HepG2 (cell line): ENCODE results near the gene ZMIZ2. TPM values are rescaled to one million over a fixed set of nuclear protein-coding genes. Genes with fewer than 3 reads are reported as not detected.

Source experiments
- DMAP1 ChIP-seq: IDR thresholded peaks from 2 replicates; pipeline ENCODE4 v1.6.1; 2016
- HNRNPK ChIP-seq: fragments of 200-400 bp; formaldehyde crosslinking; IDR thresholded peaks from 2 replicates; pipeline ENCODE4 v1.6.1; 2018; ENCODE audit warnings: low read length, low read depth, moderate library complexity, mild to moderate bottlenecking; ENCODE audit not compliant: poor library complexity, severe bottlenecking
- MIXL1 ChIP-seq: IDR thresholded peaks from 2 replicates; pipeline ENCODE4 v1.6.1; 2016
- PAX8 ChIP-seq: sonication (generic); formaldehyde crosslinking; IDR thresholded peaks from 2 replicates; pipeline ENCODE4 v1.8.0; 2022; ENCODE audit warnings: mild to moderate bottlenecking, missing genetic modification reagents, borderline replicate concordance
- SAP130 ChIP-seq: IDR thresholded peaks from 2 replicates; pipeline ENCODE4 v1.6.1; 2016; ENCODE audit warnings: low read depth
- SMAD1 ChIP-seq: sonication (generic); formaldehyde crosslinking; IDR thresholded peaks from 2 replicates; pipeline ENCODE4 v1.4.0; 2020; ENCODE audit warnings: missing genetic modification reagents, low read depth, mild to moderate bottlenecking, borderline replicate concordance
- SP5 ChIP-seq: IDR thresholded peaks from 2 replicates; pipeline ENCODE4 v1.6.1; 2016; ENCODE audit warnings: low read depth, borderline replicate concordance
- TBX2 ChIP-seq: sonication (generic); formaldehyde crosslinking; IDR thresholded peaks from 2 replicates; pipeline ENCODE4 v1.5.0; 2020; ENCODE audit warnings: missing genetic modification reagents, mild to moderate bottlenecking, borderline replicate concordance
- ZFP82 ChIP-seq: sonication (generic); formaldehyde crosslinking; IDR thresholded peaks from 2 replicates; pipeline ENCODE4 v1.5.1; 2020; ENCODE audit warnings: mild to moderate bottlenecking, missing genetic modification reagents, borderline replicate concordance
- ZFYVE20 ChIP-seq: sonication (generic); formaldehyde crosslinking; IDR thresholded peaks from 2 replicates; pipeline ENCODE4 v1.8.0; 2023; ENCODE audit warnings: low read depth, mild to moderate bottlenecking, moderate library complexity, missing genetic modification reagents, borderline replicate concordance
- ZNF101 ChIP-seq: sonication (generic); formaldehyde crosslinking; IDR thresholded peaks from 2 replicates; pipeline ENCODE4 v1.4.0; 2020; ENCODE audit warnings: mild to moderate bottlenecking, low read depth, missing genetic modification reagents, borderline replicate concordance
- ZNF343 ChIP-seq: sonication (generic); formaldehyde crosslinking; IDR thresholded peaks from 2 replicates; pipeline ENCODE4 v1.4.0; 2020; ENCODE audit warnings: mild to moderate bottlenecking, missing genetic modification reagents
- ZNF552 ChIP-seq: sonication (generic); formaldehyde crosslinking; IDR thresholded peaks from 2 replicates; pipeline ENCODE4 v1.9.0; 2022; ENCODE audit warnings: missing genetic modification reagents, mild to moderate bottlenecking, borderline replicate concordance
- ZNF605 ChIP-seq: sonication (generic); formaldehyde crosslinking; IDR thresholded peaks from 2 replicates; pipeline ENCODE4 v1.8.0; 2022; ENCODE audit warnings: mild to moderate bottlenecking, missing genetic modification reagents
- ZNF607 ChIP-seq: sonication (generic); formaldehyde crosslinking; IDR thresholded peaks from 2 replicates; pipeline ENCODE4 v1.5.1; 2020; ENCODE audit warnings: missing genetic modification reagents, mild to moderate bottlenecking, borderline replicate concordance
- polyA plus RNA-seq, 8 experiments: library from polyadenylated mRNA; depleted of rRNA in 3 of 8; stranded (reverse) in 7 of 8; unstranded in 1 of 8; fragments of >200 nt; fragmentation: Illumina TruSeq in 4 of 8; extraction: Trizol in 4 of 8; gene quantifications; 2 replicates each; pipeline versions ENCODE4 v1.2.1 to v1.2.3, GENCODE V29; 2011 to 2016; ENCODE audit warnings: low read depth in 4 of 8, missing spikeins in 1 of 8, mixed read lengths in 1 of 8; ENCODE audit not compliant: insufficient read depth in 1 of 8
- total RNA-seq, 5 experiments: library from RNA; depleted of rRNA; stranded (reverse); fragments of >200 nt; fragmentation: Illumina TruSeq; extraction: Trizol; gene quantifications; 2 replicates each; pipeline ENCODE4 v1.2.3, GENCODE V29; 2016; ENCODE audit warnings: low read depth in 1 of 5
- TF ChIP-seq, protein P1 (sequence below): fragments of 450-650 bp; IDR thresholded peaks from 2 replicates; pipeline ENCODE4 v1.6.1; 2016
- TF ChIP-seq, protein P2 (sequence below): sonication (generic); formaldehyde crosslinking; IDR thresholded peaks from 2 replicates; pipeline ENCODE4 v1.4.0; 2020; ENCODE audit warnings: missing genetic modification reagents
- TF ChIP-seq, protein P3 (sequence below), 2 experiments: sonication (generic) in 1 of 2; formaldehyde crosslinking in 1 of 2; IDR thresholded peaks; 2 replicates each; pipeline versions ENCODE4 v1.6.1 to v1.9.0; 2014 to 2022; ENCODE audit warnings: antibody characterized with exemption in 1 of 2, borderline replicate concordance in 1 of 2, inconsistent platforms in 1 of 2, low read depth in 1 of 2, missing genetic modification reagents in 1 of 2

The ZMIZ2 gene
- total and polyA plus RNA-seq, 2 of the 13 experiments (the other 11 are each of a cell fraction or from before 2014, with no cell fraction given): 4.9 to 7.9 TPM

DNA sequence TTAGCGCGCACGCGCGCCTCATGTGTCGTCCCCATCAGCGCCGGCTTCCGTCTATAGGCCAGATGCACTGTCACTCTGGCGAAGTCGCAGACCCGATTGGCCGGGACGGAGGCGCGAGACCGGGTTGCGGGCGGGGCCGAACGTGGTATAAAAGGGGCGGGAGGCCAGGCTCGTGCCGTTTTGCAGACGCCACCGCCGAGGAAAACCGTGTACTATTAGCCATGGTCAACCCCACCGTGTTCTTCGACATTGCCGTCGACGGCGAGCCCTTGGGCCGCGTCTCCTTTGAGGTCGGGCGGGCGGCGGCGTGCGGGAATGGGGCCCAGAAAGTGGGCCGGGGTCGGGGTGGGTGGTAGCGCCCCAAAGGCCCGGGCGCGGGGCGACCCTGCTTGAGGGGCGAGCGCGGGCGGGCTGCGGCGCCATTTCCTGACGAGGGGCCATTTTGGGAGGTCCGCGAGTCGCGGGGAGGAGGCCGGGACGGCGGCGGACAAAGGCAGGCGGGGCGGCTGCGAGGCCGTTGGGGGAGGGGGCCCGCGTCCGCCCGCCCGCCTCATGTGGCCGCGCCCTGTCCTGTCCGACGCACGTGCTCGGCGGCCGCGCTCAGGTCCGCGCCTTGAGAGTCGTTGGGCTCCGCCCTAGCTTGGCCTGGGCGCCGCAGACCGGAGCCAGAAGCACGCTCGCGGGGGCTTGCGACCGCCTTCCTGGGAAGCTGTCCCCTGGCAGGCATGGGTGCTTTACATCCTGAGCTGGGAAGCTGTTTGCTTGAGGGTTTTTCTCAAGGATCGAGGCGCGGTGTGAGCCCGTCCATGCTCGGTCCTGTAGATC lies 48.1 kb downstream of the ZMIZ2 start, which contains the start of gene PPIA (continued):
- TF ChIP-seq ZFYVE20 (CRISPR knock-in tag) (0 out of 2 replicates have a peak, but pooled peaks have one; percentile 17), MIXL1 (no peak), DMAP1 (CRISPR knock-in tag) (peak; percentile 93), PAX8 (CRISPR knock-in tag) (peak; percentile 26; the same call in 1 of the 2 replicates), HNRNPK (peak; percentile 17), ZNF607 (CRISPR knock-in tag) (peak; percentile 70), ZNF552 (CRISPR knock-in tag) (peak; percentile 0; the same call in 1 of the 2 replicates), TBX2 (CRISPR knock-in tag) (peak; percentile 54; the same call in 1 of the 2 replicates), ZNF101 (CRISPR knock-in tag) (peak; percentile 85; the same call in 1 of the 2 replicates), ZNF605 (CRISPR knock-in tag) (peak; percentile 81; the same call in 1 of the 2 replicates), SMAD1 (CRISPR knock-in tag) (0 out of 2 replicates have a peak, but pooled peaks have one; percentile 22), SAP130 (CRISPR knock-in tag) (peak; percentile 57; the same call in 1 of the 2 replicates), SP5 (CRISPR knock-in tag) (no peak), ZNF343 (CRISPR knock-in tag) (peak; percentile 84; the same call in 1 of the 2 replicates), ZFP82 (CRISPR knock-in tag) (peak; percentile 86; the same call in 1 of the 2 replicates)
- TF ChIP-seq, protein P1, sequence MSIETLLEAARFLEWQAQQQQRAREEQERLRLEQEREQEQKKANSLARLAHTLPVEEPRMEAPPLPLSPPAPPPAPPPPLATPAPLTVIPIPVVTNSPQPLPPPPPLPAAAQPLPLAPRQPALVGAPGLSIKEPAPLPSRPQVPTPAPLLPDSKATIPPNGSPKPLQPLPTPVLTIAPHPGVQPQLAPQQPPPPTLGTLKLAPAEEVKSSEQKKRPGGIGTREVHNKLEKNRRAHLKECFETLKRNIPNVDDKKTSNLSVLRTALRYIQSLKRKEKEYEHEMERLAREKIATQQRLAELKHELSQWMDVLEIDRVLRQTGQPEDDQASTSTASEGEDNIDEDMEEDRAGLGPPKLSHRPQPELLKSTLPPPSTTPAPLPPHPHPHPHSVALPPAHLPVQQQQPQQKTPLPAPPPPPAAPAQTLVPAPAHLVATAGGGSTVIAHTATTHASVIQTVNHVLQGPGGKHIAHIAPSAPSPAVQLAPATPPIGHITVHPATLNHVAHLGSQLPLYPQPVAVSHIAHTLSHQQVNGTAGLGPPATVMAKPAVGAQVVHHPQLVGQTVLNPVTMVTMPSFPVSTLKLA: peak; percentile 63
- TF ChIP-seq, protein P2, sequence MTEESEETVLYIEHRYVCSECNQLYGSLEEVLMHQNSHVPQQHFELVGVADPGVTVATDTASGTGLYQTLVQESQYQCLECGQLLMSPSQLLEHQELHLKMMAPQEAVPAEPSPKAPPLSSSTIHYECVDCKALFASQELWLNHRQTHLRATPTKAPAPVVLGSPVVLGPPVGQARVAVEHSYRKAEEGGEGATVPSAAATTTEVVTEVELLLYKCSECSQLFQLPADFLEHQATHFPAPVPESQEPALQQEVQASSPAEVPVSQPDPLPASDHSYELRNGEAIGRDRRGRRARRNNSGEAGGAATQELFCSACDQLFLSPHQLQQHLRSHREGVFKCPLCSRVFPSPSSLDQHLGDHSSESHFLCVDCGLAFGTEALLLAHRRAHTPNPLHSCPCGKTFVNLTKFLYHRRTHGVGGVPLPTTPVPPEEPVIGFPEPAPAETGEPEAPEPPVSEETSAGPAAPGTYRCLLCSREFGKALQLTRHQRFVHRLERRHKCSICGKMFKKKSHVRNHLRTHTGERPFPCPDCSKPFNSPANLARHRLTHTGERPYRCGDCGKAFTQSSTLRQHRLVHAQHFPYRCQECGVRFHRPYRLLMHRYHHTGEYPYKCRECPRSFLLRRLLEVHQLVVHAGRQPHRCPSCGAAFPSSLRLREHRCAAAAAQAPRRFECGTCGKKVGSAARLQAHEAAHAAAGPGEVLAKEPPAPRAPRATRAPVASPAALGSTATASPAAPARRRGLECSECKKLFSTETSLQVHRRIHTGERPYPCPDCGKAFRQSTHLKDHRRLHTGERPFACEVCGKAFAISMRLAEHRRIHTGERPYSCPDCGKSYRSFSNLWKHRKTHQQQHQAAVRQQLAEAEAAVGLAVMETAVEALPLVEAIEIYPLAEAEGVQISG (CRISPR knock-in tag): peak; percentile 67
- TF ChIP-seq, protein P3, sequence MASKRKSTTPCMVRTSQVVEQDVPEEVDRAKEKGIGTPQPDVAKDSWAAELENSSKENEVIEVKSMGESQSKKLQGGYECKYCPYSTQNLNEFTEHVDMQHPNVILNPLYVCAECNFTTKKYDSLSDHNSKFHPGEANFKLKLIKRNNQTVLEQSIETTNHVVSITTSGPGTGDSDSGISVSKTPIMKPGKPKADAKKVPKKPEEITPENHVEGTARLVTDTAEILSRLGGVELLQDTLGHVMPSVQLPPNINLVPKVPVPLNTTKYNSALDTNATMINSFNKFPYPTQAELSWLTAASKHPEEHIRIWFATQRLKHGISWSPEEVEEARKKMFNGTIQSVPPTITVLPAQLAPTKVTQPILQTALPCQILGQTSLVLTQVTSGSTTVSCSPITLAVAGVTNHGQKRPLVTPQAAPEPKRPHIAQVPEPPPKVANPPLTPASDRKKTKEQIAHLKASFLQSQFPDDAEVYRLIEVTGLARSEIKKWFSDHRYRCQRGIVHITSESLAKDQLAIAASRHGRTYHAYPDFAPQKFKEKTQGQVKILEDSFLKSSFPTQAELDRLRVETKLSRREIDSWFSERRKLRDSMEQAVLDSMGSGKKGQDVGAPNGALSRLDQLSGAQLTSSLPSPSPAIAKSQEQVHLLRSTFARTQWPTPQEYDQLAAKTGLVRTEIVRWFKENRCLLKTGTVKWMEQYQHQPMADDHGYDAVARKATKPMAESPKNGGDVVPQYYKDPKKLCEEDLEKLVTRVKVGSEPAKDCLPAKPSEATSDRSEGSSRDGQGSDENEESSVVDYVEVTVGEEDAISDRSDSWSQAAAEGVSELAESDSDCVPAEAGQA (IDR thresholded peaks at IDR 0.05; ENCODE audit: low read depth): no peak
- TF ChIP-seq, protein P3 (CRISPR knock-in tag; IDR thresholded peaks at IDR 0.05; ENCODE audit: borderline replicate concordance): peak; percentile 86; the same call in 1 of the 2 replicates
